WTC11 (cell line): ENCODE data around the gene CNTNAP2. TPM values are rescaled to one million over a fixed set of nuclear protein-coding genes. Genes with fewer than 3 reads are reported as not detected.

Experiments used
- ATAC-seq: fragments of 200-7000 bp; cut with Tn5 transposase; 2 replicates; pipeline ENCODE4 v1.10.0; 2021; ENCODE audit warnings: mild to moderate bottlenecking, moderate library complexity
- CTCF ChIA-PET: fragments of 300-600 bp; sonication (Branson Sonifier 250); formaldehyde crosslinking; loops from one replicate; lab custom pipeline; 2021; ENCODE audit warnings: antibody characterized with exemption; lab: Charles Lee
- POLR2A ChIA-PET: fragments of 350-600 bp; sonication (Branson Sonifier 250); formaldehyde crosslinking; loops from one replicate; lab custom pipeline; 2021; ENCODE audit warnings: antibody characterized with exemption; lab: Charles Lee
- DNase-seq: peaks from one replicate; pipeline ENCODE4 v3.0.0; 2021; ENCODE audit warnings: low spot score
- H3K27ac Mint-ChIP-seq: 2 replicates; pipeline ENCODE4 v1.8.0; 2021; ENCODE audit warnings: mixed read lengths
- H3K27me3 Mint-ChIP-seq: 2 replicates; pipeline ENCODE4 v1.8.0; 2021; ENCODE audit warnings: low read depth, mild to moderate bottlenecking, moderate library complexity, mixed read lengths
- H3K36me3 Mint-ChIP-seq: 2 replicates; pipeline ENCODE4 v1.8.0; 2021; ENCODE audit warnings: mixed read lengths
- H3K4me1 Mint-ChIP-seq: 2 replicates; pipeline ENCODE4 v1.8.0; 2022; ENCODE audit warnings: mixed read lengths
- H3K4me3 Mint-ChIP-seq: 2 replicates; pipeline ENCODE4 v1.8.0; 2021; ENCODE audit warnings: mild to moderate bottlenecking, moderate library complexity, mixed read lengths
- H3K9me3 Mint-ChIP-seq: 2 replicates; pipeline ENCODE4 v1.8.0; 2021; ENCODE audit warnings: mixed read lengths
- ATF6 ChIP-seq: sonication (generic); formaldehyde crosslinking; IDR thresholded peaks from 2 replicates; pipeline ENCODE4 v1.8.1; 2023; ENCODE audit warnings: mild to moderate bottlenecking, missing genetic modification reagents
- CBFB ChIP-seq: sonication (generic); formaldehyde crosslinking; IDR thresholded peaks from 2 replicates; pipeline ENCODE4 v1.8.1; 2022; ENCODE audit warnings: mild to moderate bottlenecking, low read depth, missing genetic modification reagents
- E2F4 ChIP-seq: sonication (generic); formaldehyde crosslinking; IDR thresholded peaks from 2 replicates; pipeline ENCODE4 v1.8.1; 2022; ENCODE audit warnings: low read depth, mild to moderate bottlenecking, moderate library complexity, missing genetic modification reagents, borderline replicate concordance
- E2F5 ChIP-seq: sonication (generic); formaldehyde crosslinking; IDR thresholded peaks from 2 replicates; pipeline ENCODE4 v1.8.1; 2022; ENCODE audit warnings: mild to moderate bottlenecking, moderate library complexity, missing genetic modification reagents
- EMX1 ChIP-seq: fragments of 250-450 bp; sonication (Bioruptor Pico); IDR thresholded peaks from 2 replicates; pipeline ENCODE4 v1.8.0; 2021; ENCODE audit warnings: mild to moderate bottlenecking
- ETV6 ChIP-seq: sonication (generic); formaldehyde crosslinking; IDR thresholded peaks from 2 replicates; pipeline ENCODE4 v1.8.1; 2022; ENCODE audit warnings: mild to moderate bottlenecking, missing genetic modification reagents
- FOXP1 ChIP-seq: sonication (generic); formaldehyde crosslinking; IDR thresholded peaks from 2 replicates; pipeline ENCODE4 v1.8.0; 2022; ENCODE audit warnings: missing genetic modification reagents, mild to moderate bottlenecking, moderate library complexity, borderline replicate concordance
- HMGA2 ChIP-seq: fragments of 250-450 bp; sonication (Bioruptor Pico); IDR thresholded peaks from 2 replicates; pipeline ENCODE4 v1.4.0; 2021; ENCODE audit warnings: mild to moderate bottlenecking, moderate library complexity
- NFE2L1 ChIP-seq: sonication (generic); formaldehyde crosslinking; IDR thresholded peaks from 2 replicates; pipeline ENCODE4 v1.8.1; 2023; ENCODE audit warnings: missing genetic modification reagents
- NR1H2 ChIP-seq: sonication (generic); formaldehyde crosslinking; IDR thresholded peaks from 2 replicates; pipeline ENCODE4 v1.9.0; 2021; ENCODE audit warnings: mild to moderate bottlenecking, moderate library complexity, missing genetic modification reagents
- NR2C2 ChIP-seq: sonication (generic); formaldehyde crosslinking; IDR thresholded peaks from 2 replicates; pipeline ENCODE4 v1.8.0; 2022; ENCODE audit warnings: mild to moderate bottlenecking, missing genetic modification reagents
- NR3C1 ChIP-seq: sonication (generic); formaldehyde crosslinking; conservative IDR thresholded peaks from 2 replicates; pipeline ENCODE4 v1.8.1; 2023; ENCODE audit warnings: low read depth, mild to moderate bottlenecking, missing genetic modification reagents
- PRDM15 ChIP-seq: sonication (generic); formaldehyde crosslinking; IDR thresholded peaks from 2 replicates; pipeline ENCODE4 v1.8.0; 2022; ENCODE audit warnings: missing genetic modification reagents
- RELA ChIP-seq: sonication (generic); formaldehyde crosslinking; IDR thresholded peaks from 2 replicates; pipeline ENCODE4 v1.8.1; 2022; ENCODE audit warnings: missing genetic modification reagents, mild to moderate bottlenecking, borderline replicate concordance
- USF1 ChIP-seq: sonication (generic); formaldehyde crosslinking; IDR thresholded peaks from 2 replicates; pipeline ENCODE4 v1.8.0; 2022; ENCODE audit warnings: mild to moderate bottlenecking, missing genetic modification reagents
- ZBTB21 ChIP-seq: sonication (generic); formaldehyde crosslinking; IDR thresholded peaks from 2 replicates; pipeline ENCODE4 v1.8.1; 2023; ENCODE audit warnings: mild to moderate bottlenecking, missing genetic modification reagents, borderline replicate concordance
- ZNF425 ChIP-seq: fragments of 250-450 bp; sonication (Bioruptor Pico); conservative IDR thresholded peaks from 2 replicates; pipeline ENCODE4 v1.9.0; 2021; ENCODE audit warnings: mild to moderate bottlenecking
- ZNF512 ChIP-seq: sonication (generic); formaldehyde crosslinking; IDR thresholded peaks from 2 replicates; pipeline ENCODE4 v1.8.1; 2022; ENCODE audit warnings: missing genetic modification reagents, borderline replicate concordance
- ZNF671 ChIP-seq: fragments of 250-450 bp; sonication (Bioruptor Pico); IDR thresholded peaks from 2 replicates; pipeline ENCODE4 v1.8.0; 2021; ENCODE audit warnings: mild to moderate bottlenecking
- total RNA-seq: library from RNA; stranded (reverse); gene quantifications from 3 replicates; pipeline ENCODE4 v1.2.3, GENCODE V29; 2021

The CNTNAP2 gene
- total RNA-seq, 1 experiment from 2014 or later, result 63.8 TPM

- TF ChIP-seq ATF6 (CRISPR knock-in tag) (no peak), NR3C1 (CRISPR knock-in tag) (no peak), EMX1 (CRISPR knock-in tag) (no peak), ZNF512 (CRISPR knock-in tag) (no peak), USF1 (CRISPR knock-in tag) (no peak), NR2C2 (no peak), RELA (no peak), ZNF671 (CRISPR knock-in tag) (no peak)
- TF ChIP-seq, all 79 proteins: peak for 0
These were observed 33.6 kb downstream of the CNTNAP2 start (continued) for GRCh38 chr7:146150153-146150552.

GRCh38 chr7:146172112-146172511 is 55.5 kb downstream of the CNTNAP2 start:
- ATAC-seq (peak; percentile 67), DNase-seq (no peak)
- Mint-ChIP-seq H3K4me3 (no peak overlapping the region), H3K27ac (no peak overlapping the region), H3K4me1 (peaks cover 9% of the 10 kb centered on the region), H3K27me3 (no peaks in the 10 kb centered on the region), H3K9me3 (no peaks in the 10 kb centered on the region), H3K36me3 (no peaks in the 10 kb centered on the region)
- POLR2A ChIA-PET, result no interaction called here
- CTCF ChIA-PET, result interaction anchor here (0.7 to 1.7 kb wide), 5 partner anchors 28 to 90 kb away, joined by 3 to 10 read pairs (median 6); partner anchors contain the start of gene CNTNAP2
- TF ChIP-seq PRDM15 (CRISPR knock-in tag) (no peak), ETV6 (CRISPR knock-in tag) (no peak), E2F4 (CRISPR knock-in tag) (no peak), ZBTB21 (no peak), NFE2L1 (CRISPR knock-in tag) (no peak), ZNF425 (CRISPR knock-in tag) (no peak), HMGA2 (CRISPR knock-in tag) (no peak), CBFB (no peak), FOXP1 (CRISPR knock-in tag) (no peak), NR1H2 (CRISPR knock-in tag) (no peak), E2F5 (CRISPR knock-in tag) (no peak)
